GM12878 (cell line): ENCODE results near the gene MAP4K1. TPM values are rescaled to one million over a fixed set of nuclear protein-coding genes. Genes with fewer than 3 reads are reported as not detected.
A peak's percentile ranks its signal among the peaks of the same experiment; 100 is the strongest.

Experiments used
- ATAC-seq: fragments of 200-7000 bp; cut with Tn5 transposase; 3 replicates; pipeline ENCODE4 v1.9.1; 2020; ENCODE audit warnings: mild to moderate bottlenecking, moderate library complexity
- BruUV-seq: library from RNA; stranded (reverse); fragments of 400-500 nt; replicated peaks from 2 replicates; lab custom pipeline; 2021; lab: Mats Ljungman, UMichigan
- CTCF ChIA-PET: fragments of 300-600 bp; sonication (Branson Sonifier 250); formaldehyde crosslinking; extraction: SDS; loops from one replicate; lab custom pipeline; 2021; ENCODE audit warnings: inconsistent platforms; lab: Yijun Ruan, JAX
- POLR2A ChIA-PET: fragments of 350-600 bp; formaldehyde crosslinking; extraction: SDS; loops from one replicate; lab custom pipeline; 2021; ENCODE audit warnings: inconsistent platforms; lab: Charles Lee
- RAD21 ChIA-PET: fragments of 300-600 bp; sonication (Branson Sonifier 250); formaldehyde crosslinking; loops from one replicate; lab custom pipeline; 2023; ENCODE audit warnings: antibody characterized with exemption; ENCODE audit not compliant: unreplicated experiment; lab: Charles Lee
- SMC1A ChIA-PET: fragments of 300-600 bp; sonication (Branson Sonifier 250); formaldehyde crosslinking; loops from one replicate; lab custom pipeline; 2023; ENCODE audit not compliant: unreplicated experiment, uncharacterized antibody; lab: Charles Lee
- DNase-seq: peaks from one replicate; pipeline ENCODE4 v3.0.0-alpha.2; 2011; ENCODE audit warnings: low read depth, low spot score
- FAIRE-seq: peaks from 3 replicates; lab custom pipeline; 2011; peaks lifted over from hg19 to GRCh38; lab: Jason Lieb, UNC
- H2AFZ ChIP-seq: 2 replicates; pipeline ENCODE4 v1.6.0; 2011; ENCODE audit warnings: low read depth, low read length, control low read depth; ENCODE audit not compliant: control insufficient read depth
- H3K27ac ChIP-seq: 2 replicates; pipeline ENCODE4 v1.5.1; 2011; ENCODE audit warnings: control low read depth; ENCODE audit not compliant: control insufficient read depth, insufficient read depth
- H3K27me3 ChIP-seq, 2 experiments: replicated peaks in 1 of 2; 2 replicates each; pipeline versions ENCODE4 v1.6.0 to v1.6.1; 2011; ENCODE audit warnings: low read length in 1 of 2; ENCODE audit not compliant: control insufficient read depth in 2 of 2, insufficient read depth in 2 of 2
- H3K36me3 ChIP-seq, 2 experiments: 2 replicates each; pipeline ENCODE4 v1.5.1; 2011; ENCODE audit warnings: low read length in 1 of 2; ENCODE audit not compliant: control insufficient read depth in 2 of 2, insufficient read depth in 2 of 2
- H3K4me1 ChIP-seq: 2 replicates; pipeline ENCODE4 v1.6.1; 2011; ENCODE audit warnings: mild to moderate bottlenecking, low read length, moderate library complexity, mixed read lengths; ENCODE audit not compliant: control insufficient read depth, insufficient read depth
- H3K4me2 ChIP-seq: 2 replicates; pipeline ENCODE4 v1.6.0; 2011; ENCODE audit warnings: control low read depth; ENCODE audit not compliant: control insufficient read depth, insufficient read depth
- H3K4me3 ChIP-seq: fragments of 200-600 bp; sonication (generic); 2 replicates; pipeline ENCODE4 v1.5.1; 2016
- H3K79me2 ChIP-seq: 2 replicates; pipeline ENCODE4 v1.6.0; 2011; ENCODE audit warnings: low read length; ENCODE audit not compliant: control insufficient read depth, insufficient read depth
- H3K9ac ChIP-seq: 2 replicates; pipeline ENCODE4 v1.8.0; 2011; ENCODE audit warnings: low read length, control low read depth, mixed read lengths; ENCODE audit not compliant: control insufficient read depth, insufficient read depth
- H3K9me3 ChIP-seq: replicated peaks from 3 replicates; pipeline ENCODE4 v1.5.1; 2011; ENCODE audit warnings: mild to moderate bottlenecking, low read length; ENCODE audit not compliant: control insufficient read depth, insufficient read depth
- H4K20me1 ChIP-seq: 2 replicates; pipeline ENCODE4 v1.6.0; 2011; ENCODE audit not compliant: control insufficient read depth, insufficient read depth
- BACH1 ChIP-seq: fragments of 450-650 bp; IDR thresholded peaks from 2 replicates; pipeline ENCODE4 v1.6.1; 2017; ENCODE audit warnings: mild to moderate bottlenecking, borderline replicate concordance
- BCLAF1 ChIP-seq: fragments of 450-650 bp; IDR thresholded peaks from 2 replicates; pipeline ENCODE4 v1.6.1; 2017; ENCODE audit warnings: antibody characterized with exemption, mild to moderate bottlenecking, moderate library complexity
- DPF2 ChIP-seq: fragments of 450-650 bp; IDR thresholded peaks from 2 replicates; pipeline ENCODE4 v1.6.1; 2017; ENCODE audit warnings: mild to moderate bottlenecking
- EGR1 ChIP-seq, 2 experiments: IDR thresholded peaks; 1 replicate in 1 of 2; 2 replicates in 1 of 2; pipeline ENCODE4 v1.6.1; 2011 to 2012; ENCODE audit warnings: low read depth in 2 of 2, low read length in 2 of 2, borderline replicate concordance in 1 of 2, mild to moderate bottlenecking in 1 of 2, moderate library complexity in 1 of 2
- GABPA ChIP-seq: IDR thresholded peaks from 2 replicates; pipeline ENCODE4 v1.6.1; 2014; ENCODE audit warnings: antibody characterized with exemption, low read depth, mild to moderate bottlenecking, inconsistent platforms
- HDAC6 ChIP-seq: fragments of 200-600 bp; sonication (generic); IDR thresholded peaks from one replicate; pipeline ENCODE4 v1.8.0; 2017; ENCODE audit warnings: antibody characterized with exemption; ENCODE audit not compliant: unreplicated experiment
- JUNB ChIP-seq: IDR thresholded peaks from 2 replicates; pipeline ENCODE4 v1.6.1; 2016; ENCODE audit warnings: antibody characterized with exemption, mild to moderate bottlenecking
- LARP7 ChIP-seq: fragments of 450-650 bp; IDR thresholded peaks from 2 replicates; pipeline ENCODE4 v1.6.1; 2017; ENCODE audit warnings: mild to moderate bottlenecking
- NR2F1 ChIP-seq: fragments of 450-650 bp; conservative IDR thresholded peaks from 2 replicates; pipeline ENCODE4 v1.6.1; 2017; ENCODE audit warnings: mild to moderate bottlenecking
- RAD51 ChIP-seq: fragments of 450-650 bp; IDR thresholded peaks from 2 replicates; pipeline ENCODE4 v1.6.1; 2016; ENCODE audit warnings: moderate library complexity, mild to moderate bottlenecking, inconsistent platforms
- RB1 ChIP-seq: fragments of 450-650 bp; formaldehyde crosslinking; IDR thresholded peaks from 2 replicates; pipeline ENCODE4 v1.6.1; 2017; ENCODE audit warnings: mild to moderate bottlenecking, borderline replicate concordance
- RBBP5 ChIP-seq: fragments of 200-600 bp; sonication (generic); conservative IDR thresholded peaks from 2 replicates; pipeline ENCODE4 v1.6.1; 2016
- RELB ChIP-seq: fragments of 450-650 bp; IDR thresholded peaks from 2 replicates; pipeline ENCODE4 v1.6.1; 2017; ENCODE audit warnings: low read depth, mild to moderate bottlenecking, moderate library complexity
- SIX5 ChIP-seq: IDR thresholded peaks from 2 replicates; pipeline ENCODE4 v1.6.1; 2011; ENCODE audit warnings: mild to moderate bottlenecking, low read depth, low read length, moderate library complexity; ENCODE audit not compliant: severe bottlenecking
- SMAD1 ChIP-seq: fragments of 450-650 bp; IDR thresholded peaks from 2 replicates; pipeline ENCODE4 v1.6.1; 2018; ENCODE audit warnings: mild to moderate bottlenecking, low read depth; ENCODE audit not compliant: partially characterized antibody
- STAT1 ChIP-seq: fragments of 450-650 bp; conservative IDR thresholded peaks from 2 replicates; pipeline ENCODE4 v1.6.1; 2014; ENCODE audit warnings: antibody characterized with exemption, mild to moderate bottlenecking
- WGBS: methylation state at CpG from one replicate; pipeline ENCODE4 v1.1.6; 2016; ENCODE audit warnings: low lambda C conversion rate; ENCODE audit not compliant: insufficient replicate concordance, insufficient coverage; ENCODE audit errors: missing lambda C conversion rate; 5-methylcytosine and 5-hydroxymethylcytosine counted together
- in situ Hi-C: fragments of 300-500 bp; cut with MboI; formaldehyde crosslinking; loops from 9 replicates; pipeline ENCODE4 v1.14.3; 2018; ENCODE audit warnings: mixed read lengths
- intact Hi-C: fragments of 100-400 bp; cut with micrococcal nuclease; formaldehyde crosslinking; loops from one replicate; pipeline ENCODE4 v1.14.2; 2022; ENCODE audit not compliant: unreplicated experiment
- polyA plus RNA-seq, 11 experiments: library from polyadenylated mRNA; depleted of rRNA in 4 of 11; unstranded in 6 of 11; stranded (reverse) in 5 of 11; fragments of >200 nt; fragmentation: Nextera tagmentation in 4 of 11; fragmentation: Illumina TruSeq in 1 of 11; extraction: Ambion mirVana in 4 of 11; extraction: Trizol in 1 of 11; gene quantifications; 1 replicate in 1 of 11; 2 replicates in 10 of 11; pipeline versions ENCODE4 v1.2.1 to v1.2.3, GENCODE V29; 2011 to 2016; ENCODE audit warnings: inconsistent platforms in 2 of 11, missing spikeins in 2 of 11, low read depth in 1 of 11
- total RNA-seq, 4 experiments: library from RNA; depleted of rRNA in 3 of 4; stranded (reverse); fragments of >200 nt in 3 of 4; fragmentation: Illumina TruSeq in 1 of 4; extraction: Trizol in 1 of 4; gene quantifications; 2 replicates each; pipeline versions ENCODE4 v1.2.1 to v1.2.3, GENCODE V29; 2013 to 2021
- TF ChIP-seq, protein P1 (sequence below): fragments of 450-650 bp; IDR thresholded peaks from 2 replicates; pipeline ENCODE4 v1.6.1; 2016; ENCODE audit warnings: mild to moderate bottlenecking
- TF ChIP-seq, protein P2 (sequence below): fragments of 450-650 bp; IDR thresholded peaks from 2 replicates; pipeline ENCODE4 v1.6.1; 2017; ENCODE audit warnings: mild to moderate bottlenecking, low read depth, inconsistent platforms; ENCODE audit not compliant: poor library complexity, severe bottlenecking

The MAP4K1 gene
- total and polyA plus RNA-seq, 10 of the 15 experiments (the other 5 are each of a cell fraction or from before 2014, with no cell fraction given), result 39.2 to 306 (median 140) TPM

GRCh38 chr19:38565691-38566105 lies 52.1 kb downstream of the MAP4K1 start:
- Histone ChIP-seq H3K4me3 (0 out of 2 replicates have a peak overlapping the region, but pooled peaks have one; percentile 36), H2AFZ (no peak overlapping the region), H3K36me3 (no peaks in the 10 kb centered on the region), H3K79me2 (no peaks in the 10 kb centered on the region), H3K4me2 (peak overlapping the region; percentile 48; the same call in 1 of the 2 replicates), H3K4me1 (peaks cover 12% of the 10 kb centered on the region), H3K9me3 (no peaks in the 10 kb centered on the region), H4K20me1 (no peaks in the 10 kb centered on the region), H3K27me3 (0 out of 4 replicates have a peak, but pooled peaks cover 0 to 2% of the 10 kb centered on the region in 2 experiments), H3K9ac (no peak overlapping the region), H3K27ac (no peak overlapping the region)
- intact Hi-C loops (no loop called here), in situ Hi-C loops (no loop called here)
- ATAC-seq (no peak), FAIRE-seq (no peak), DNase-seq (no peak)
- RAD21 ChIA-PET, result no interaction called here
- CTCF ChIA-PET, result no interaction called here
- 57% methylated on average over 14 of the region's 21 CpGs for WGBS
- POLR2A ChIA-PET, result no interaction called here
- no TSS peak for BruUV-seq
- SMC1A ChIA-PET, result no interaction called here
- 0 out of 2 replicates have a peak, but pooled peaks have one; percentile 6 for TF ChIP-seq NR2F1
- TF ChIP-seq HDAC6, result no peak
- TF ChIP-seq SMAD1, result no peak
- peak; percentile 17; the same call in 1 of the 2 replicates for TF ChIP-seq DPF2
- no peak for TF ChIP-seq BCLAF1
- TF ChIP-seq, protein P1, sequence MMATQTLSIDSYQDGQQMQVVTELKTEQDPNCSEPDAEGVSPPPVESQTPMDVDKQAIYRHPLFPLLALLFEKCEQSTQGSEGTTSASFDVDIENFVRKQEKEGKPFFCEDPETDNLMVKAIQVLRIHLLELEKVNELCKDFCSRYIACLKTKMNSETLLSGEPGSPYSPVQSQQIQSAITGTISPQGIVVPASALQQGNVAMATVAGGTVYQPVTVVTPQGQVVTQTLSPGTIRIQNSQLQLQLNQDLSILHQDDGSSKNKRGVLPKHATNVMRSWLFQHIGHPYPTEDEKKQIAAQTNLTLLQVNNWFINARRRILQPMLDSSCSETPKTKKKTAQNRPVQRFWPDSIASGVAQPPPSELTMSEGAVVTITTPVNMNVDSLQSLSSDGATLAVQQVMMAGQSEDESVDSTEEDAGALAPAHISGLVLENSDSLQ, result no peak
- TF ChIP-seq LARP7, result 0 out of 2 replicates have a peak, but pooled peaks have one; percentile 8
- TF ChIP-seq, protein P2, sequence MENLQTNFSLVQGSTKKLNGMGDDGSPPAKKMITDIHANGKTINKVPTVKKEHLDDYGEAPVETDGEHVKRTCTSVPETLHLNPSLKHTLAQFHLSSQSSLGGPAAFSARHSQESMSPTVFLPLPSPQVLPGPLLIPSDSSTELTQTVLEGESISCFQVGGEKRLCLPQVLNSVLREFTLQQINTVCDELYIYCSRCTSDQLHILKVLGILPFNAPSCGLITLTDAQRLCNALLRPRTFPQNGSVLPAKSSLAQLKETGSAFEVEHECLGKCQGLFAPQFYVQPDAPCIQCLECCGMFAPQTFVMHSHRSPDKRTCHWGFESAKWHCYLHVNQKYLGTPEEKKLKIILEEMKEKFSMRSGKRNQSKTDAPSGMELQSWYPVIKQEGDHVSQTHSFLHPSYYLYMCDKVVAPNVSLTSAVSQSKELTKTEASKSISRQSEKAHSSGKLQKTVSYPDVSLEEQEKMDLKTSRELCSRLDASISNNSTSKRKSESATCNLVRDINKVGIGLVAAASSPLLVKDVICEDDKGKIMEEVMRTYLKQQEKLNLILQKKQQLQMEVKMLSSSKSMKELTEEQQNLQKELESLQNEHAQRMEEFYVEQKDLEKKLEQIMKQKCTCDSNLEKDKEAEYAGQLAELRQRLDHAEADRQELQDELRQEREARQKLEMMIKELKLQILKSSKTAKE, result no peak
- TF ChIP-seq EGR1 (IDR thresholded peaks at IDR 0.05; ENCODE audit: borderline replicate concordance in 1 of 2, low read depth in 2 of 2, low read length in 2 of 2), result peak in 1 of 2 experiments; percentile 15; a peak in 1 of 3 replicates
- TF ChIP-seq RB1, result 0 out of 2 replicates have a peak, but pooled peaks have one; percentile 4
- no peak for TF ChIP-seq RBBP5
- TF ChIP-seq RELB, result no peak
- TF ChIP-seq GABPA, result no peak
- no peak for TF ChIP-seq JUNB
- TF ChIP-seq RAD51, result no peak
- TF ChIP-seq STAT1, result no peak
- TF ChIP-seq SIX5, result no peak
- no peak for TF ChIP-seq BACH1
